Nephron (organoid): Measurements from ENCODE around the gene RHEB.

ENCODE experiments used
- H3K27ac Mint-ChIP-seq, 3 experiments: 2 replicates each; pipeline ENCODE4 v1.8.0; 2020; ENCODE audit warnings: mixed read lengths in 3 of 3, mild to moderate bottlenecking in 2 of 3, moderate library complexity in 1 of 3
- H3K27me3 Mint-ChIP-seq: 2 replicates; pipeline ENCODE4 v1.8.0; 2021; ENCODE audit warnings: low read depth, mild to moderate bottlenecking, moderate library complexity, mixed read lengths
- H3K36me3 Mint-ChIP-seq: 2 replicates; pipeline ENCODE4 v1.8.0; 2020; ENCODE audit warnings: low read depth, mixed read lengths
- H3K4me1 Mint-ChIP-seq: 2 replicates; pipeline ENCODE4 v1.8.0; 2020; ENCODE audit warnings: mixed read lengths
- H3K4me3 Mint-ChIP-seq, 3 experiments: 2 replicates each; pipeline ENCODE4 v1.8.0; 2020; ENCODE audit warnings: mild to moderate bottlenecking in 3 of 3, mixed read lengths in 3 of 3, moderate library complexity in 2 of 3
- H3K9me3 Mint-ChIP-seq: 2 replicates; pipeline ENCODE4 v1.8.0; 2020; ENCODE audit warnings: mixed read lengths
- CTCF ChIP-seq, 3 experiments: fragments of 200-600 bp; sonication (generic); IDR thresholded peaks; one replicate each; pipeline ENCODE4 v1.5.0; 2021; ENCODE audit warnings: antibody characterized with exemption in 3 of 3; ENCODE audit not compliant: unreplicated experiment in 3 of 3

RHEB gene

GRCh38 chr7:151484971-151485707 lies 34.6 kb downstream of the RHEB start:
- no peaks in the 10 kb centered on the region for H3K9me3 Mint-ChIP-seq
- TF ChIP-seq CTCF (IDR thresholded peaks at IDR 0.05; ENCODE audit: unreplicated experiment in 3 of 3), result no peak
- H3K36me3 Mint-ChIP-seq, result peaks cover 70% of the 10 kb centered on the region
- peak overlapping the region; percentile 25 to 47 (median 29) for H3K27ac Mint-ChIP-seq
- no peaks in the 10 kb centered on the region for H3K27me3 Mint-ChIP-seq
- H3K4me3 Mint-ChIP-seq, result no peak overlapping the region
- peaks cover 17% of the 10 kb centered on the region for H3K4me1 Mint-ChIP-seq

GRCh38 chr7:151483711-151483983 lies 36.0 kb downstream of the RHEB start:
- H3K36me3 Mint-ChIP-seq, result peaks cover 69% of the 10 kb centered on the region
- H3K4me1 Mint-ChIP-seq, result peaks cover 16% of the 10 kb centered on the region
- no peaks in the 10 kb centered on the region for H3K27me3 Mint-ChIP-seq
- no peak for TF ChIP-seq CTCF (IDR thresholded peaks at IDR 0.05; ENCODE audit: unreplicated experiment in 3 of 3)
- H3K27ac Mint-ChIP-seq, result peak overlapping the region in 1 of 3 experiments; percentile 24
- H3K9me3 Mint-ChIP-seq, result no peaks in the 10 kb centered on the region
- no peak overlapping the region for H3K4me3 Mint-ChIP-seq

- H3K36me3 Mint-ChIP-seq, result peaks cover 66% of the 10 kb centered on the region
- H3K27me3 Mint-ChIP-seq, result no peaks in the 10 kb centered on the region
- H3K4me3 Mint-ChIP-seq, result no peak overlapping the region
- H3K4me1 Mint-ChIP-seq, result peaks cover 16% of the 10 kb centered on the region
- no peaks in the 10 kb centered on the region for H3K9me3 Mint-ChIP-seq
- no peak for TF ChIP-seq CTCF (IDR thresholded peaks at IDR 0.05; ENCODE audit: unreplicated experiment in 3 of 3)
- H3K27ac Mint-ChIP-seq, result peak overlapping the region in 2 of 3 experiments; percentile 22 to 67
These were observed 36.6 kb downstream of the RHEB start for GRCh38 chr7:151482883-151483710.

GRCh38 chr7:151481650-151482505 lies 37.8 kb downstream of the RHEB start:
- H3K27ac Mint-ChIP-seq, result peak overlapping the region in 1 of 3 experiments; percentile 22
- no peaks in the 10 kb centered on the region for H3K27me3 Mint-ChIP-seq
- H3K4me3 Mint-ChIP-seq, result no peak overlapping the region
- no peak for TF ChIP-seq CTCF (IDR thresholded peaks at IDR 0.05; ENCODE audit: unreplicated experiment in 3 of 3)
- H3K4me1 Mint-ChIP-seq, result peaks cover 16% of the 10 kb centered on the region
- no peaks in the 10 kb centered on the region for H3K9me3 Mint-ChIP-seq
- peaks cover 57% of the 10 kb centered on the region for H3K36me3 Mint-ChIP-seq

GRCh38 chr7:151477867-151478266 lies 41.8 kb downstream of the RHEB start:
- Mint-ChIP-seq H3K9me3 (no peaks in the 10 kb centered on the region), H3K4me1 (peaks cover 4% of the 10 kb centered on the region), H3K27me3 (no peaks in the 10 kb centered on the region), H3K27ac (no peak overlapping the region), H3K36me3 (peaks cover 43% of the 10 kb centered on the region), H3K4me3 (no peak overlapping the region)
- no peak for TF ChIP-seq CTCF (IDR thresholded peaks at IDR 0.05; ENCODE audit: unreplicated experiment in 3 of 3)
